PC-9 (cell line): Measurements from ENCODE around the gene IL1RAP. TPM values are rescaled to one million over a fixed set of nuclear protein-coding genes. Genes with fewer than 3 reads are reported as not detected.
"Not testable (repeated sequence)": the region's sequence is repeated elsewhere in the genome, so short reads cannot be mapped to it uniquely, and the experiment has no call there.

ENCODE experiments used
- BruUV-seq: library from RNA; stranded (reverse); fragments of 400-500 nt; replicated peaks from 2 replicates; lab custom pipeline; 2021; lab: Mats Ljungman, UMichigan
- CTCF ChIA-PET: fragments of 300-600 bp; sonication (Branson Sonifier 250); formaldehyde crosslinking; loops from one replicate; lab custom pipeline; 2022; ENCODE audit warnings: antibody characterized with exemption; lab: Charles Lee
- POLR2A ChIA-PET: fragments of 300-600 bp; sonication (Branson Sonifier 250); formaldehyde crosslinking; loops from one replicate; lab custom pipeline; 2022; ENCODE audit warnings: antibody characterized with exemption; ENCODE audit not compliant: unreplicated experiment; lab: Charles Lee
- DNase-seq, 2 experiments: peaks; one replicate each; pipeline versions ENCODE4 v3.0.0 to v3.0.0-alpha.2; 2015 to 2022; ENCODE audit warnings: mixed read lengths in 1 of 2
- H2AFZ ChIP-seq: fragments of 200-600 bp; sonication (generic); 2 replicates; pipeline ENCODE4 v1.8.1; 2017; ENCODE audit warnings: antibody characterized with exemption
- H3F3A ChIP-seq: fragments of 200-600 bp; sonication (generic); 2 replicates; pipeline ENCODE4 v1.8.1; 2017; ENCODE audit warnings: antibody characterized with exemption, mild to moderate bottlenecking, low read depth; ENCODE audit not compliant: insufficient read depth
- H3K27ac ChIP-seq: fragments of 200-600 bp; sonication (generic); 2 replicates; pipeline ENCODE4 v1.6.1; 2016; ENCODE audit warnings: mixed run types
- H3K27me3 ChIP-seq: fragments of 200-600 bp; sonication (generic); 2 replicates; pipeline ENCODE4 v1.6.1; 2016; ENCODE audit warnings: low read depth, mixed run types; ENCODE audit not compliant: insufficient read depth
- H3K36me3 ChIP-seq: fragments of 200-600 bp; sonication (generic); 2 replicates; pipeline ENCODE4 v1.6.1; 2016; ENCODE audit warnings: low read depth, mixed run types
- H3K4me1 ChIP-seq: fragments of 200-600 bp; sonication (generic); replicated peaks from 2 replicates; pipeline ENCODE4 v1.6.1; 2016; ENCODE audit warnings: mixed run types; ENCODE audit not compliant: insufficient read depth
- H3K4me2 ChIP-seq: fragments of 200-600 bp; sonication (generic); 2 replicates; pipeline ENCODE4 v1.6.1; 2017; ENCODE audit warnings: mixed run types
- H3K4me3 ChIP-seq: fragments of 200-600 bp; sonication (generic); 2 replicates; pipeline ENCODE4 v1.6.1; 2016; ENCODE audit warnings: mixed run types
- H3K79me2 ChIP-seq: fragments of 200-600 bp; sonication (generic); 2 replicates; pipeline ENCODE4 v1.6.1; 2017; ENCODE audit warnings: low read depth, mixed run types
- H3K9me2 ChIP-seq: fragments of 200-600 bp; sonication (generic); 2 replicates; pipeline ENCODE4 v1.8.1; 2017; ENCODE audit warnings: mild to moderate bottlenecking; ENCODE audit not compliant: insufficient read depth
- H3K9me3 ChIP-seq: fragments of 200-600 bp; sonication (generic); 2 replicates; pipeline ENCODE4 v1.8.1; 2016; ENCODE audit warnings: low read depth; ENCODE audit not compliant: insufficient read depth
- H4K20me1 ChIP-seq: fragments of 200-600 bp; sonication (generic); 2 replicates; pipeline ENCODE4 v1.8.1; 2017; ENCODE audit not compliant: insufficient read depth
- CTCF ChIP-seq: fragments of 200-600 bp; sonication (generic); conservative IDR thresholded peaks from 2 replicates; pipeline ENCODE4 v1.6.1; 2017; ENCODE audit warnings: mixed run types, antibody characterized with exemption, mild to moderate bottlenecking, moderate library complexity
- EZH2 ChIP-seq: fragments of 200-600 bp; sonication (generic); IDR thresholded peaks from 2 replicates; pipeline ENCODE4 v1.8.0; 2017; ENCODE audit warnings: antibody characterized with exemption, low read depth
- intact Hi-C: fragments of 100-400 bp; cut with micrococcal nuclease; formaldehyde crosslinking; loops from one replicate; pipeline ENCODE4 v1.10.0; 2022; ENCODE audit not compliant: unreplicated experiment
- total RNA-seq: library from RNA; stranded (reverse); gene quantifications from 2 replicates; pipeline ENCODE4 v1.2.3, GENCODE V29; 2021

Gene IL1RAP
- total RNA-seq, 1 experiment from 2014 or later, result 13.3 TPM

DNA sequence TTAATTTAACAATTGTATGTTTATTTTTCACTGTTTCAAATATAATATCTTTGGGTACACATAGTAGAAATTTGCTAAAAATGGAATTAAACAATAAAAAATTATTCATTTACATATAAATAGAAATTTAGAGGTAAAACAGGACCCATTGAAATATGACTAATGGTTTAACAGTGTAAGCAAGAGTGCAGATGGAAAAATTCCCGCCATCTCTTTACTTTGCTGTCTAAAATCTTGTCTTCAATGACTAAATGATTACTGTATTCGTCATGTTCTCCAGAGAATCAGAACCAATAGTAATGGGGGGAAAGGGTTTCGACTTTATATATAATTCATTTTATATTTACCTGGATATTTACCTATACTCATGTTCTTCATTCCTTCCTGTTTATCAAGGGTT, 163.1 kb downstream of the IL1RAP start:
- POLR2A ChIA-PET, result no interaction called here
- Histone ChIP-seq H3F3A (no peaks in the 10 kb centered on the region), H3K27me3 (no peaks in the 10 kb centered on the region), H3K4me2 (no peak overlapping the region), H3K27ac (no peak overlapping the region), H3K4me1 (no peaks in the 10 kb centered on the region), H3K9me3 (no peaks in the 10 kb centered on the region; the same call in 1 of the 2 replicates), H3K36me3 (no peaks in the 10 kb centered on the region), H3K4me3 (no peak overlapping the region), H3K9me2 (no peaks in the 10 kb centered on the region), H2AFZ (no peak overlapping the region), H3K79me2 (no peaks in the 10 kb centered on the region), H4K20me1 (no peaks in the 10 kb centered on the region)
- TF ChIP-seq CTCF, result no peak
- no peak for TF ChIP-seq EZH2
- DNase-seq, result no peak
- no TSS peak for BruUV-seq
- intact Hi-C loops, result no loop called here
- CTCF ChIA-PET, result no interaction called here

- H3K4me2 ChIP-seq, H4K20me1 ChIP-seq, H3K79me2 ChIP-seq, BruUV-seq, H3F3A ChIP-seq, intact Hi-C loops, H3K36me3 ChIP-seq, H3K9me3 ChIP-seq, H2AFZ ChIP-seq, H3K27ac ChIP-seq, DNase-seq, POLR2A ChIA-PET, H3K4me3 ChIP-seq, CTCF ChIA-PET, H3K27me3 ChIP-seq, H3K4me1 ChIP-seq, H3K9me2 ChIP-seq: not testable (repeated sequence)
Measured at GRCh38 chr3:190677868-190678267, 164.0 kb downstream of the IL1RAP start.

DNA sequence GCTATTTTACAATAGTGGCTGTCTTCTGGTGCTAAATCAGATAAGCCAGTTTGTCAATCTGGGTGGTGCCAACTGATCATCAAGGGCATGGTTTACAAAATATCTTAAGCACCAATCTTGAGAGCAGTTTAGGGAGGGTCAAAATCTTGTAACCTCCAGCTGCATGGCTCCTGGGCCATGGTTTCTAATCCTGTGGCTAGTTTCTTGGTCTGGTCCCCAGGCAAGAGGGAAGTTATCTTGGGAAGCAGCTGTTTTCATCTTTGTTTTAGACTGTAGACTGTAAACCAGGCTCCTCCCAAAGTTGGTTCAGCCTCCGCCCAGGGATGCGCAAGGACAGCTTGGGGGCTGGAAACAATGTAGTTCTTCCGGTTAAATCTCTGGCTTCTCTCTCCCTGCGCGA, 166.8 kb downstream of the IL1RAP start:
- CTCF ChIA-PET, result no interaction called here
- H3K36me3 ChIP-seq, result no peaks in the 10 kb centered on the region
- H3F3A ChIP-seq, result no peaks in the 10 kb centered on the region; the same call in 1 of the 2 replicates
- POLR2A ChIA-PET, result no interaction called here
- intact Hi-C loops, result no loop called here
- no peak for DNase-seq
- TF ChIP-seq EZH2, result no peak
- no peak for TF ChIP-seq CTCF
- H3K9me3 ChIP-seq, result no peaks in the 10 kb centered on the region; the same call in 1 of the 2 replicates
- no peaks in the 10 kb centered on the region for H3K79me2 ChIP-seq
- H3K27me3 ChIP-seq, result no peaks in the 10 kb centered on the region
- no TSS peak for BruUV-seq
- no peak overlapping the region for H3K4me3 ChIP-seq
- no peak overlapping the region for H3K4me2 ChIP-seq
- no peaks in the 10 kb centered on the region for H3K4me1 ChIP-seq
- H3K9me2 ChIP-seq, result no peaks in the 10 kb centered on the region
- H3K27ac ChIP-seq, result no peak overlapping the region
- no peaks in the 10 kb centered on the region for H4K20me1 ChIP-seq
- no peak overlapping the region for H2AFZ ChIP-seq

- H3K9me3 ChIP-seq, result no peaks in the 10 kb centered on the region
- H3K4me1 ChIP-seq, result no peaks in the 10 kb centered on the region
- ChIA-PET POLR2A (no interaction called here), CTCF (no interaction called here)
- no peaks in the 10 kb centered on the region; the same call in 1 of the 2 replicates for H3K9me2 ChIP-seq
- H3F3A ChIP-seq, result no peaks in the 10 kb centered on the region; the same call in 1 of the 2 replicates
- H4K20me1 ChIP-seq, result no peaks in the 10 kb centered on the region
- TF ChIP-seq EZH2, result no peak
- no peak for TF ChIP-seq CTCF
- no TSS peak for BruUV-seq
- no peak overlapping the region for H3K4me3 ChIP-seq
- H3K27ac ChIP-seq, result no peak overlapping the region
- 0 out of 2 replicates have a peak overlapping the region, but pooled peaks have one; percentile 14 for H2AFZ ChIP-seq
- no peak overlapping the region for H3K4me2 ChIP-seq
- no peaks in the 10 kb centered on the region for H3K27me3 ChIP-seq
- intact Hi-C loops, result no loop called here
- H3K79me2 ChIP-seq, result no peaks in the 10 kb centered on the region
- no peak for DNase-seq
- no peaks in the 10 kb centered on the region for H3K36me3 ChIP-seq
Measured at GRCh38 chr3:190684776-190685175, 170.9 kb downstream of the IL1RAP start.
